Endodermal cell (in vitro differentiated cells): Measurements from ENCODE around the gene NLGN3. TPM values are rescaled to one million over a fixed set of nuclear protein-coding genes. Genes with fewer than 3 reads are reported as not detected.
A peak's percentile ranks its signal among the peaks of the same experiment; 100 is the strongest.

Experiments
- DNase-seq: peaks from one replicate; pipeline ENCODE4 v3.0.0-alpha.2; 2017
- H3K27ac ChIP-seq: 2 replicates; pipeline ENCODE4 v1.5.1; 2013; ENCODE audit warnings: mild to moderate bottlenecking, low read depth, low read length, moderate library complexity
- H3K27me3 ChIP-seq: 2 replicates; pipeline ENCODE4 v1.6.1; 2013; ENCODE audit warnings: mild to moderate bottlenecking, low read length, moderate library complexity; ENCODE audit not compliant: insufficient read depth, control insufficient read depth, poor library complexity, severe bottlenecking
- H3K36me3 ChIP-seq: 2 replicates; pipeline ENCODE4 v1.7.0; 2013; ENCODE audit warnings: mild to moderate bottlenecking, low read length, moderate library complexity; ENCODE audit not compliant: control insufficient read depth, insufficient read depth
- H3K4me1 ChIP-seq: one replicate; pipeline ENCODE4 v1.7.0; 2013; ENCODE audit warnings: low read length; ENCODE audit not compliant: control insufficient read depth, insufficient read depth
- H3K4me3 ChIP-seq: 2 replicates; pipeline ENCODE4 v1.5.1; 2013; ENCODE audit warnings: mild to moderate bottlenecking, low read length, moderate library complexity
- H3K9ac ChIP-seq: 2 replicates; pipeline ENCODE4 v1.6.1; 2013; ENCODE audit warnings: mild to moderate bottlenecking, low read length, moderate library complexity; ENCODE audit not compliant: poor library complexity, severe bottlenecking; ENCODE audit errors: extremely low read depth
- H3K9me3 ChIP-seq: 2 replicates; pipeline ENCODE4 v1.6.1; 2013; ENCODE audit warnings: mild to moderate bottlenecking, low read length, moderate library complexity; ENCODE audit not compliant: control insufficient read depth
- H3K27ac Mint-ChIP-seq: 2 replicates; pipeline ENCODE4 v1.8.0; 2020; ENCODE audit warnings: mixed read lengths
- H3K27me3 Mint-ChIP-seq: 2 replicates; pipeline ENCODE4 v1.8.0; 2021; ENCODE audit warnings: mild to moderate bottlenecking, mixed read lengths; ENCODE audit not compliant: insufficient read depth
- H3K36me3 Mint-ChIP-seq: 2 replicates; pipeline ENCODE4 v1.8.0; 2020; ENCODE audit warnings: low read depth, mixed read lengths
- H3K4me1 Mint-ChIP-seq: 2 replicates; pipeline ENCODE4 v1.8.0; 2020; ENCODE audit warnings: mixed read lengths
- H3K4me3 Mint-ChIP-seq: 2 replicates; pipeline ENCODE4 v1.8.0; 2020; ENCODE audit warnings: mild to moderate bottlenecking, moderate library complexity, mixed read lengths
- H3K9me3 Mint-ChIP-seq: 2 replicates; pipeline ENCODE4 v1.8.0; 2020; ENCODE audit warnings: mild to moderate bottlenecking, mixed read lengths
- CTCF ChIP-seq: fragments of 200-600 bp; sonication (generic); conservative IDR thresholded peaks from 2 replicates; pipeline ENCODE4 v1.5.0; 2021; ENCODE audit warnings: antibody characterized with exemption, mild to moderate bottlenecking
- WGBS, 2 experiments: methylation state at CpG; one replicate each; pipeline versions ENCODE4 v1.1.5 to v1.1.7; 2013; ENCODE audit warnings: missing lambda C conversion rate in 2 of 2, mixed read lengths in 1 of 2; ENCODE audit not compliant: insufficient coverage in 1 of 2, insufficient read length in 1 of 2; 5-methylcytosine and 5-hydroxymethylcytosine counted together
- total RNA-seq, 2 donors: library from RNA; stranded (reverse); fragmentation: NEBNext Ultra II Directional in 1 of 2; extraction: Animal tissue kit (Norgen Biotek cat#: 25700) in 1 of 2; gene quantifications; 2 replicates in 1 of 2; 3 replicates in 1 of 2; pipeline ENCODE4 v1.2.1, GENCODE V29; 2021

NLGN3 gene
- total RNA-seq, 2 donors from 2014 or later = 1.3 to 3.0 TPM

- Histone ChIP-seq H3K9me3 (no peaks in the 10 kb centered on the region), H3K4me1 (peaks cover 7% of the 10 kb centered on the region), H3K4me3 (no peak overlapping the region), H3K36me3 (no peaks in the 10 kb centered on the region), H3K9ac (no peak overlapping the region), H3K27me3 (no peaks in the 10 kb centered on the region), H3K27ac (no peak overlapping the region)
- Mint-ChIP-seq H3K4me1 (peaks cover 36% of the 10 kb centered on the region), H3K27ac (no peak overlapping the region), H3K4me3 (no peak overlapping the region), H3K36me3 (no peaks in the 10 kb centered on the region), H3K9me3 (peaks cover 57% of the 10 kb centered on the region), H3K27me3 (peaks cover 14% of the 10 kb centered on the region)
- WGBS, 2 experiments = 71% methylated on average over 2 of the region's 3 CpGs; no CpG with 5 or more reads in 1 of the 2 experiments
- no peak for TF ChIP-seq CTCF
- DNase-seq = no peak
Measured at GRCh38 chrX:71102292-71102691, 42.3 kb upstream of the NLGN3 start.

GRCh38 chrX:71103110-71103983, 41.3 kb upstream of the NLGN3 start:
- Mint-ChIP-seq H3K36me3 (no peaks in the 10 kb centered on the region), H3K27me3 (peaks cover 11% of the 10 kb centered on the region), H3K27ac (peak overlapping the region; percentile 5), H3K4me1 (peaks cover 32% of the 10 kb centered on the region), H3K4me3 (peak overlapping the region; percentile 43), H3K9me3 (peaks cover 65% of the 10 kb centered on the region)
- peaks cover 7% of the 10 kb centered on the region for H3K4me1 ChIP-seq
- no peak overlapping the region for H3K9ac ChIP-seq
- WGBS, 2 experiments = 30% methylated on average over 3 of the region's 10 CpGs; no CpG with 5 or more reads in 1 of the 2 experiments
- H3K36me3 ChIP-seq = no peaks in the 10 kb centered on the region
- peak; percentile 74 for DNase-seq
- H3K27me3 ChIP-seq = no peaks in the 10 kb centered on the region
- H3K4me3 ChIP-seq = peak overlapping the region; percentile 65
- no peak for TF ChIP-seq CTCF
- peak overlapping the region; percentile 73 for H3K27ac ChIP-seq
- H3K9me3 ChIP-seq = no peaks in the 10 kb centered on the region

DNA sequence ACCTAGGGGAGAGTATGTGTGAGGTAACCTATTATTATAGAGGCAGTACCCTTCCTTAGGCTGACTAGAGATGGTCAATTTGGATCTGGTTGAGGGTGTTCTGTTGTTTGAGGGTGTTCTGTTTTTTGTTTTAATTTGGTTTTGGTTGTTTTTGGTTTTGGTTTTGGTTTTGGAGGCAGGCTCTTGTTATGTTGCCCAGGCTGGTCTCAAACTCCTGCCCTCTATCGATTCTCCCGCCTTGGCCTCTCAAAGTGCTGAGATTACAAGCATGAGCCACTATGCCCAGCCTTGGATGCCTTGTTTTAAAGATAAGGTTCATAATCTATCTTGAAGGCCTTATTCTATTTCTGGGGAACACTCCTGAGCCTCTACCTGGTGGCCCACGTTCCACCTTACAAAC, 39.0 kb upstream of the NLGN3 start:
- no peak overlapping the region for H3K4me3 Mint-ChIP-seq
- no peak overlapping the region for H3K9ac ChIP-seq
- TF ChIP-seq CTCF = no peak
- peaks cover 21% of the 10 kb centered on the region for H3K27me3 Mint-ChIP-seq
- no peak overlapping the region for H3K27ac ChIP-seq
- H3K4me3 ChIP-seq = no peak overlapping the region
- no peak for DNase-seq
- H3K27ac Mint-ChIP-seq = no peak overlapping the region
- 98% methylated on average over 3 of the region's 3 CpGs; no CpG with 5 or more reads in 1 of the 2 experiments for WGBS, 2 experiments
- H3K27me3 ChIP-seq = no peaks in the 10 kb centered on the region
- no peaks in the 10 kb centered on the region for H3K36me3 ChIP-seq
- no peaks in the 10 kb centered on the region for H3K36me3 Mint-ChIP-seq
- H3K9me3 Mint-ChIP-seq = peaks cover 72% of the 10 kb centered on the region
- no peaks in the 10 kb centered on the region for H3K9me3 ChIP-seq
- peaks cover 23% of the 10 kb centered on the region for H3K4me1 Mint-ChIP-seq
- peaks cover 7% of the 10 kb centered on the region for H3K4me1 ChIP-seq
